Omental fat pad (tissue), 4 donors: ENCODE measurements around the gene CLSTN2. TPM values are rescaled to one million over a fixed set of nuclear protein-coding genes. Genes with fewer than 3 reads are reported as not detected.

Experiments used
- ATAC-seq: fragments of 150-250 bp; one replicate; pipeline ENCODE4 v1.9.1; 2016; ENCODE audit warnings: mild to moderate bottlenecking, moderate library complexity; ENCODE audit not compliant: low FRiP score
- DNase-seq: peaks from one replicate; pipeline ENCODE4 v3.0.0-alpha.2; 2019; ENCODE audit warnings: low spot score
- CTCF ChIP-seq, 3 donors: fragments of 450-650 bp; IDR thresholded peaks; one replicate each; pipeline ENCODE4 v1.5.1; 2016 to 2017; ENCODE audit warnings: antibody characterized with exemption in 3 of 3, mild to moderate bottlenecking in 3 of 3, moderate library complexity in 2 of 3
- total RNA-seq, 4 donors: library from RNA; depleted of rRNA; stranded (reverse); fragments of >200 nt; gene quantifications; one replicate each; pipeline ENCODE4 v1.1.0, GENCODE V29; 2016

The CLSTN2 gene
- total RNA-seq, 4 donors from 2014 or later = 20.0 to 40.5 (median 37.8) TPM

- no peak for ATAC-seq
Observed at GRCh38 chr3:140355481-140355880, 420.5 kb downstream of the CLSTN2 start.

GRCh38 chr3:140358686-140359085 is 423.7 kb downstream of the CLSTN2 start:
- TF ChIP-seq CTCF (IDR thresholded peaks at IDR 0.05) = no peak
- DNase-seq = no peak
- ATAC-seq = no peak

More at GRCh38 chr3:140355481-140355880, 420.5 kb downstream of the CLSTN2 start:
- TF ChIP-seq CTCF (IDR thresholded peaks at IDR 0.05) = no peak
- DNase-seq = no peak

GRCh38 chr3:140359233-140359995 is 424.4 kb downstream of the CLSTN2 start:
- DNase-seq = no peak
- ATAC-seq = no peak
- no peak for TF ChIP-seq CTCF (IDR thresholded peaks at IDR 0.05)

- DNase-seq = no peak
- TF ChIP-seq CTCF (IDR thresholded peaks at IDR 0.05) = no peak
- no peak for ATAC-seq
Observed at GRCh38 chr3:140360332-140360731, 425.3 kb downstream of the CLSTN2 start.

DNA sequence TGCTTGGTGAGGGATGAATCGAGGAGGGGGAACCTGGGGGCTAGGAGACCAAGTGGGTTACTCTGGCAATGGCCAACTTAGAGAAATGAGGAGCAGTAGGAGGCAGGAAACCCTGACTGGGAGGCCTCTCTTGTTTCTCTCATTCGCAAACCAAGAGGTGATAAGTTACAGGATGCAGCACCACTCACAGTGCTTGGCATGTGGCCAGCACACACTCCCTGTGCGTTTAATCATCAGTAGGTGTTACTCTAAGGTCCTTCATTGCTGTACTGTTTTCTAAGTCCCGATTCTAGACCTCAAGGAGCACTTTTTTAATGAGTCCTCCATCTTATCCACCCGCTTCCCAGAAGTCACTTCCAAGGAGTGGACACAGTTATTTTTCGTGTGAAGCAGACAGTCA is 428.8 kb downstream of the CLSTN2 start:
- ATAC-seq = no peak

DNA sequence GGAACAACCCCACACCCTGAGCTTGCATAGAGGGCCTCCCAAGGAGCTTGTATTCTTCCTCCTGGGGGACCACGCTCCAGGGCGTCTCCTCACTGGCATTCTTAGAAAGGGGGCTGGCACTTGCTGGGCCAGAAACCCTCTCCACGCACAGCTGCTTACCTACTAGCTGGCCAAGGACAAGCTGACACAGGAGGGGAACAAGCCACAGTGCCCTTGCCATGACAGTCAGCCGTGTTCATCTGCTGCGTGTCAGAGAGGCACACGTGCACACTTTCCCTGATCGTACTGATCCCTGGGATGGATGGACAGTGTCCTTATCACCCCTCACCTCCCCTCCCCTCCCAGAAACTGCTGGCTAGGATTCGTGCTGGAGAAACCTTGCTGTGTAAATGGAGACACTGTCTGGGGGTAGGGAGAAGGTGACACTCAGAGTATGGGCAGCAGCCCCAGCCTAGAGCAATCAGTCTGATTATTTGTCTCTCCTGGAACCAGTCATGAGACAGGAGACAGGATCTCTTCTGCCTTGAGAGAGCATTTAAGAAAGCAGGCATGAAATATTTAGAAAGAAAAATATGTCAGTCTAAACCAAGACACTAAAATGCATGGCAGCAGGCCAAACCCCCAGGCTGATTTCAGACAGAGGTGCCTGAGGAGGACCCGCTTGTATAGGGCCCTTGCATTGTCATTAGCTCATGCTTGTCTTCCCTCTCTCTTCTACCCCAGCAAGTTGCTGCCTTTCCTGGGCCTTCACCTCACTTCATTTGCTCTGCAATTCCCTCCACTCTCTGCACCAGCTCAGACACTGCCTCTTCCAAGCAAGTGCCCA is 431.1 kb downstream of the CLSTN2 start:
- DNase-seq (no peak), ATAC-seq (no peak)
- no peak for TF ChIP-seq CTCF (IDR thresholded peaks at IDR 0.05)

More for the DNA sequence above, 428.8 kb downstream of the CLSTN2 start:
- TF ChIP-seq CTCF (IDR thresholded peaks at IDR 0.05) = no peak
- no peak for DNase-seq
